Stimulated activated CD8-positive, alpha-beta memory T cell treated with anti-CD3 and anti-CD28 coated beads, Interleukin-12 subunit alpha, Interleukin-12 subunit beta, amount 100 ng/mL, for 24 hours (primary cell): ENCODE data around the gene MYO1G.
"Not testable (repeated sequence)": the region's sequence is repeated elsewhere in the genome, so short reads cannot be mapped to it uniquely, and the experiment has no call there.

ENCODE experiments used
- DNase-seq: peaks from one replicate; pipeline ENCODE4 v3.0.0-alpha.2; 2020; ENCODE audit errors: extremely low read depth

The MYO1G gene

DNA sequence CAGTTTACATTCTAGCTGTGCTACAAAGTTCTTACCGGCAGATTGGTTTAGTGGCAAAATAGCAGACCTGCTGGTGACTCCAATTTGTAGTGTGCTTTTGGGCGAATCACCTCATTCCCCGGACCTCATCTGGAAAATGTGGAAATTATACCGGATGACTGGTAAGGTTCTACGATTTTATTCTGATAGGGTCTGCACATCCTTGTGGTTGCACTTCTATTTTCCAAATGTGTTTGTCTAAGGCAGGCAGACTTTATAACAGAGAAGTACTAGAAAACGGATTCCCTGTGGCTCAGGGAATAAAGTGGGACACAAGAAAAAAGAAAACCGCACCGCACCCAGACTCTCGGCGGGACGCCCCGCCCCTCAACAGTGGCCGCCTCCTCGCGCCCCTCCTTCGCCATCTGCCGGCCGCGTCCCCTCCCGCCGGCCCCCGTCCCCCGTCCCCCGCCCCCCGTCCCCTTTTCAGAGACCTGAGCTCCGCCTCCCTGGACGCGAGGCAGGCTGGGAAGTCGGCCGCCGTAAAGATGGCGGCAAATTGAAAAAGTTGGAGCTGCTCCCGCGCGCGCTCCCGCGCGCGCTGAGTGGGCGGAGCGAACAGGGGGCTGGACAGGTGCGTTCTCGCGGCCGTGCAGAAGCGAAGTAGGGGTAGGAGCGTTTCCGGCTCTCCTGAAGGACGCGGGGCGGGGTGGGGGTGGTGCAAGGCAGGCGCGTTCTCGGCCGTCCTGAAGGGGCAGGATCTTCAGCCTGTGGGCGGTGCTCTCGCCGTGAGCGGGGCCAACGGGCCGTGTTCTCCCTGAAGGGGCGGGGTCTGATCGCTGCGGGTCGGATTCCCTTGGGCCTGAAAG lies 20.7 kb upstream of the MYO1G start:
- DNase-seq = peak; percentile 99

GRCh38 chr7:44998153-44998871 lies 19.5 kb upstream of the MYO1G start:
- DNase-seq = no peak

DNA sequence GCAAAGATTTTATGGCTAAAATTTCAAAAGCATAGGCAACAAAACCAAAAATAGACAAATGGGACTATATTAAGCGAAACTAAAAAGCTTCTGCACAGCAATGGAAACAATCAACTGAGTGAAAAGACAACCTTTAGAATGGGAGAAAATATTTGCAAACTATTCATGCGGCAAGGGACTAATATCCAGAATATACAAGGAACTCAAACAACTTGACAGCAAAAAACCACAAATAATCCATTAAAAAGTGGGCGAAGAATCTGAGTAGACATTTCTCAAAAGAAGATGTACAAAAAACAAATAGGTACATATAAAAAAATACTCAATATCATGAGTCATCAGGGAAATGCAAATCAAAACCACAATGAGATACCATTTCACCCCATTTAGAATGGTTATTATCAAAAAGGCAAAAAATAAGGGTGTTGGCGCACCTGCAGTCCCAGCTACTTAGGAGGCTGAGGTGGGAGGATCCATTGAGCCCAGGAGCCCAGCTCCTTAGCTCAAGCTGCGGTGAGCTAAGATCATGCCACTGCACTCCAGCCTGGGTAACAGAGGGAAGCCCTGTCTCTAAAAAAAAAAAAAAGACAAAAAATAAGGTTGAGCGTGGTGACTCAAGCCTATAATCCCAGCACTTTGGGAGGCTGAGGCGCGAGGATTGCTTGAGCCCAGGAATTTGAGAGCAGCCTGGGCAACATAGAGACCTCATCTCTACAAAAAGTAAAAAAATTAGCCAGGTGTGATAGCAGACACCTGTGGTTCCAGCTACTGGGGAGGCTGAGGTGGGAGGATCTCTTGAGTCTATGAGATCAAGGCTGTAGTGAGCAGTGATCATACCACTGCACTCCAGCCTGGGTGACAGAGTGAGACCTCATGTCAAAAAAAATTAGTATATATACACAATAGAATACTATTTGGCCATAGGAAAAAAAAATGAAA lies 17.0 kb upstream of the MYO1G start:
- DNase-seq = no peak

DNA sequence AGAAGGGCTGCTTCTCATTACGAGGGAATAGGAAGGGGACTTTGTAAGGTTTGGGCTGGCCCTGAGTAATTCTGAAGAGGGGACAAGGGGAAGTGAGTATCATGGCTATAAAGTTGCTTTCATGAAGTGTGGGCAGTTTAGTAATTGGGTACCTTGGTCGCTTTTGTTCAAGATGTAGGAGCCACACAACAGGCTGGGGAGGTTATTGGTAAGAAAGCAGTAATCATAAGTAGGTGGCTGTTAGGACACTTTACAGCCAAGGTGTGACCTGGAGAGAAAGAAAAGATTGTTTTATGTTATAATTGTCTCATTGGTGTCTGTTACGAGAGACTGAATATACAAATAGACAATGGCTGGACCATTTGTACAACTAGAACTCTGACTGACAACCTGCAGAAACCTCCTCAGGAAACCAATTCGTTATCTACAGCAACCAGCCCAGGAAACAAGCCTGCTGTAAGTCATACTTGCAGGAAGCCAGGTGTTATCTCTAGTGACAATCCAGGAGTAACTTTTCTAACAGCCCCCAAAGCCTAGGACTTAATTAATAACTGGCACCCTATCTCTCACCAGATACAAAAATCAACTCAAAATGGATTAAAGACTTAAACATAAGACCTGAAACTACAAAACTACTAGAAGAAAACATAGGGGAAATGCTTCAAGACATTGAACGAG lies 16.2 kb upstream of the MYO1G start:
- DNase-seq = no peak

GRCh38 chr7:44992004-44992795 lies 13.4 kb upstream of the MYO1G start:
- DNase-seq = not testable (repeated sequence)

GRCh38 chr7:44990109-44991023 lies 11.6 kb upstream of the MYO1G start:
- DNase-seq = no peak

GRCh38 chr7:44989132-44989531 lies 10.3 kb upstream of the MYO1G start:
- DNase-seq = no peak

DNA sequence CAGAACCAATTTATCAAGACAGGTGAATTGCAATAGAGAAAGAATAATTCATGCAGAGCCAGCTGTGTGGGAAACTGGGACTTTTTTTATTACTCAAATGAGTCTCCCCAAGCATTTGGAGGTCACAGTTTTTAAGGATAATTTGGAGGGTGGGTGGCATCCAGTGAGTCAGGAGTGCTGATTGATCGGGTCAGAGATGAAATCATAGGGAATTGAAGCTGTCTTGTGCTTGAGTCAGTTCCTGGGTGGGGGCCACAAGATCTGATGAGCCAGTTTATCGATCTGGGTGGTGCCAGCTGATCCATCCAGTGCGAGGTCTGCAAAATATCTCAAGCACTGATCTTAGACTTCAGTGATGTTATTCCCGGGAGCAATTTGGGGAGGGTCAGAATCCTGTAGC lies 9.9 kb upstream of the MYO1G start:
- DNase-seq = no peak

DNA sequence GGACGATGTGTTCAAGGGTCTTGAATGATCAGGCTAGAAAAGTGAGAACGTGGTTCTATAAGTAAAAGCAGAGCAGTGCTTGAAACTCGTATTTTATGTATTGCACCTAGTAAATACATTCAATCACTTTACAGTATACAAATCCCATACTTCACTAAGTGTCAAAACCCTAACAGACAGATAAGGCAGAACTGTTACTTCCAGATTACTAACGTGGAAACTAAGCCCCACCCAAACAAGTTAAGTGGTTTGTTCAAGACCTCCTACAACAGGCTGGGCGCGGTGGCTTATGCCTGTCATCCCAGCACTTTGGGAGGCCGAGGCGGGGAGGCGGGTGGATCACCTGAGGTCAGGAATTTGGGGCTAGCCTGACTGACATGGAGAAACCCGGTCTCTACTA lies 9.2 kb upstream of the MYO1G start:
- DNase-seq = no peak

- no peak for DNase-seq
These were observed 8.6 kb upstream of the MYO1G start for GRCh38 chr7:44987457-44987856.

GRCh38 chr7:44986218-44987053 lies 7.6 kb upstream of the MYO1G start:
- DNase-seq = peak; percentile 86

- DNase-seq = no peak
These were observed 7.0 kb upstream of the MYO1G start for GRCh38 chr7:44985900-44986217.

DNA sequence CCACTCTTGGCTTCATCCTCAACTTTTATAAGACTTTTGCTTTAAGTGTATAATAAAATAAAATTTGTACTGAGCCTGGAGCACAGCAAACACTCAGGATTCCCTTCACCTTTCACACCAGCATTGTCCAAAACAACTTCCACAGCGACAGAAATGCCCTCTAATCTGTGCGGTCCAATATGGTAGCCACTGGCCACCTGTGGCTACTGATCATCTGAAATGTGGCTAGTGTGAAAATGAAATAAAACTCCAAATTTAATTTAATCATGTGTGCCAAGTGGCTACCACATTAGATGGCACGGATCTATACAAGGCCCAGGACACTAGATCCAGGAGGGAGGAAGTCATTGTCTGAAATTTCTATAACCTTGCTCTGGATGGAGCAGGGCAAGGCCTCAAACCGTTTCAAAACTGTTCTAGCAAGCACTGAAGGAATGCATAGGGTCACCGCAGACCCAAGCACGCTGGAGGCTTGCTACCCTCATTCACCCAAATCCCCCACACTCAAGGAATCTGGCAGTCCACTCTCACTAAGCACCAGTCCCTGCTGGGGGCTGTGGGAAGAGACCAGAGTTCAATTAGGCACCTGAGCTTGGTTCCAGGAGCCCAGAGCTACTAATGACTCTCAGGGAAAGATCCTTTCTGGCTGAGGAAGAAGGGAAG lies 6.3 kb upstream of the MYO1G start:
- no peak for DNase-seq

- no peak for DNase-seq
These were observed 5.6 kb upstream of the MYO1G start for GRCh38 chr7:44984478-44984758.

DNA sequence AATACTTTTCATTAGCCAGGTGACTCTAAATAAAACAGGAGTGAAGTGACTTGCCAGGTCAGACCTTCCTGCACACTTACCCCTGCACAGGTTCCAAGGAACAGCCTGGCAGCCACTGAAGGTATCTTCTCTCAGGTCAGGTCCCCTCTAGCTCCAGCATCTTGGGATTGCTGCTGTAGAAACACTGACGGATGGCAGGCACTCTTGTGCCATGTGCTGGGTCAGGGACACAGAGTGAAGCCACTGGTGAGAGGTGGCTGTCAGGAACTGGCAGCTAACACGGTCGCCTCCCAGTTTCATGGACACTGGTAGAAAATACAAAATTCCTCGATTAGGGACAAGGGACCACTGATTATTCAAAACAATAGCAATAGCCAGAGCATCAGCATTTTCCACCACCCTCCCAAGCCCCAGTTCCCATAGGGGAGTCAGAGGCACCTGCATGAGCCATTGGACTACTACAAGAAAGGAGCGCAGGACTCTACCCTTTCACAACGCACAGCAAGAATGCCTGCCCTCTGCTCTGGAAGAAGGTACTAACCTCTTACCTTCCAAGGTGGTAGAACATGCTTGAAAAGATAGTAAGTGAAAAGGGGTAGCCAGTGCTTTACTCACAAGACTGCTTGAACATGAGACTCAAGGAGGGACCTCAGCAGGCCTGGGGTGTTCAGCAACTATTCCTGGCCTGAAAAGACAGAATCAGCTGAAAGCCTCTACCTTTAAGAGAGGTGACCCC lies 5.1 kb upstream of the MYO1G start:
- DNase-seq = no peak

- DNase-seq = no peak
These were observed 4.2 kb upstream of the MYO1G start for GRCh38 chr7:44982970-44983369.

- no peak for DNase-seq
These were observed 3.7 kb upstream of the MYO1G start for GRCh38 chr7:44982535-44982923.
